Right kidney (tissue), 1 donor: Measurements from ENCODE around the gene ACOXL.

Experiments
- DNase-seq: peaks from one replicate; pipeline ENCODE4 v3.0.0-alpha.2; 2016

Gene ACOXL

GRCh38 chr2:111015283-111015995 is 283.1 kb downstream of the ACOXL start:
- no peak for DNase-seq

- DNase-seq = no peak
These were observed 284.8 kb downstream of the ACOXL start for GRCh38 chr2:111017034-111017622.

DNA sequence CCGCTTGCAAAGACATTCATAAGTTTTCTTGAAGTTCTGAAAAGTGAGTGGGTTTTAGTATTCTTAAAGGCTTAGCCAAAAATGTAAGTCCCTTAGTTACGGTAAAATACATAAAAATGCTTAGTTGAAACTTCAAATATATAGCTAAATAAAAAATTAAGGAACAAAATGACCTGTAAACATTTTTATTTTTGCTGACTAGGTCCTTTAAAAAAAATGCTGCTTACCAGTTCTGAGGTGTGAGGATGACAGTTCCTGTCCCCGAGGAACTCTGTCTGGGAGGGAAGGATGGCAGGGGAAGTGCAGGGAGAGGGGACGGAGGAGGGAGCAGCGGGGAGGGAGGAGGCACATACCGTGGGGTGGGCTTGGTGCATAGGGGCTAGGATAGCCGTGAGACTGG is 285.5 kb downstream of the ACOXL start:
- DNase-seq = no peak

GRCh38 chr2:111019381-111019780 is 287.0 kb downstream of the ACOXL start:
- no peak for DNase-seq

- no peak for DNase-seq
These were observed 290.3 kb downstream of the ACOXL start for GRCh38 chr2:111022633-111023032.

- DNase-seq = no peak
These were observed 292.1 kb downstream of the ACOXL start for GRCh38 chr2:111024496-111024895.

GRCh38 chr2:111025288-111025687 is 292.9 kb downstream of the ACOXL start:
- no peak for DNase-seq

GRCh38 chr2:111028720-111029119 is 296.3 kb downstream of the ACOXL start:
- no peak for DNase-seq

DNA sequence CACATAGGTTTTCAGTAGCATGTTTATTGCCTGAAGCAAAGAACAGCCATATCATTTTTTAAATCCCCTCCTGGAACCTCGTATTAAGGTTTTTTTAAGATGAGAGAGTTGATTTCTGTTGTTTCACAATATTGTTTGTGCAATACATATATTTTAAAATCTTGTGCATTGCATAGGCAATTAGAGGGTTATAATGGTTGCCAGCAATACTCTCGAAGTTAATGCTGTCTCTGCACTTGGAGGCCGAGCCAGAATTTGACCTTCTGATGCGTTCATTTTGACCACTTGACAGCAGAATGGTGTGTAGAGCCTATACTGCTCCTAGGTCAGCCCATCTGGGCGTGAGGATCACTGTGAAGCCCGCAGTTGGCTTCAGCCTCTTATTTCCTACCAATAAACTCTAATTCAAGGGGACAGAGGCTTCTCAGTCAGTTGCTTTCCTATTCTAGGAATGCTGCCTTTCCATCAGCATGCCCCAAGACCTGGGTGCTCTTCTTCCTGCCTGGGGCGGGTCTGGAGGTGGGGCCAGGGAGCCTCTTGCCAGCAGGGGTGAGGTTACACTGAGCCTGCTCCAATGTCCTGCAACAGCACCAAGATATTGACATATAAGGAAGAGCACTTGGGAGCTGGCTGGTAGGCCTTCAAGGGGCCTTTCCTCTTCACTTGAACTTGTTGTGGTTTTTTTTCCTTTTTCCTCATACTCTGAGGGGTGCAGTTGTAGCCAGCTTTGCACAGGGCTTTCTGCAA is 297.0 kb downstream of the ACOXL start:
- no peak for DNase-seq

- no peak for DNase-seq
These were observed 298.0 kb downstream of the ACOXL start for GRCh38 chr2:111030260-111030891.

DNA sequence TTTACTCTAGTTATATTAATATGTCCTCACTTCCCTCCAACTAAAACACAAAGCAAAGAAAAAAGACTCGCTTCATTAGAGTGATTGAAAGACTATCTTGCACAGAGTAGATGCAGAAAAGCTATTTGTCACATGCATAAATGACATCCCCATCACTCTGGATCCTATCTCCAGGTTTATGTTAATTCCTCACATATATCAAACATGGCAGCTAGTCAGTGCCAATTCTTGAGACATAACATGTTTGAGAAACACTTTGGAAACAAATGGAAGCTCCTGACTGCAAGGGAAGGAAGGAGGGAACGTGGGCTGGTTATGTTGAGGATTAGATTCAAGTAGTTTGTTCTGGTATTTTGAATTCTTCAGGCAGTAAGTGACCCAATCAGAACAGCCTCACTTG is 298.6 kb downstream of the ACOXL start:
- no peak for DNase-seq

DNA sequence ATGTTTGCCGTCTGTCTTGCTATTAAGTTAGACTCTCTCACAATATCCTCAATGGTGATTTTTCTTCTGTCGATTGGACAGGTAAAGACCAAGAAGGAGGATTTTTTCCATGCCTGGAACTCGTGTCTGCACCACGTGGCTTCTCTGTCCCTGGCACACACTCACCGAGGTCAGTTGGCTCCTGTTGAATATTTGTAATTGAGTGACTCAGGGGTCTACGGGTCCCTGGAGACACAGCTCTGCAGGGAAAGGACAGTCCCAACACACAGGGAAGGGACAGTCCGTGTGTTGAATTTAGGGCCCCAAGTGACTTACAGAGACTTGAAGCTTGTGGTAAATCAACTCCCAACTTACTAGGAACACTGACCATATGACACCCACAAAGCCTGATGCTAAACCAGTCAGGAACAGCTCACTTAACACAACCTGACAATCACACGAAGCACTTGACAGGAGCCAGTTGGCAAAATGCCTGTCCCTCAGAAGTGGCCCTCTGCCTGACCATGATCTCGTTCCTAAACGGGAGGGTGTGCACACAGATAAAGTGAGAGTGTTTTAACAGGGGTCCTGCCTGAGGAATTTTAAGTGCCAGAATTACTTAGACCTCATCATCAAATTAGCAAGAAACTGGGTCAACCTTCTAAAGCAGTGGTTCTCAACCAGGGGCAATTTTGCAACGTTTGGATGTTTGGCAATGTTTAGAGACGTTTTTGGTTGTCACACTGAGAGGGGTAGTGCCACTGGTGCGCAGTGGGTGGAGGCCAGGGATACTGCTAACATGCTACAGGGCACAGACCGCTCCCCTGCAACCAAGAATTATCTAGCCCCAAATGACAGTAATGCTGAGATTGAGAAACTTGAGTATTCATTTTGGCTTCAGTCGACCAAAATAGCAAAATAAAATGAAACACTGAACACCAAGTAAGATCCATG is 299.4 kb downstream of the ACOXL start:
- no peak for DNase-seq

DNA sequence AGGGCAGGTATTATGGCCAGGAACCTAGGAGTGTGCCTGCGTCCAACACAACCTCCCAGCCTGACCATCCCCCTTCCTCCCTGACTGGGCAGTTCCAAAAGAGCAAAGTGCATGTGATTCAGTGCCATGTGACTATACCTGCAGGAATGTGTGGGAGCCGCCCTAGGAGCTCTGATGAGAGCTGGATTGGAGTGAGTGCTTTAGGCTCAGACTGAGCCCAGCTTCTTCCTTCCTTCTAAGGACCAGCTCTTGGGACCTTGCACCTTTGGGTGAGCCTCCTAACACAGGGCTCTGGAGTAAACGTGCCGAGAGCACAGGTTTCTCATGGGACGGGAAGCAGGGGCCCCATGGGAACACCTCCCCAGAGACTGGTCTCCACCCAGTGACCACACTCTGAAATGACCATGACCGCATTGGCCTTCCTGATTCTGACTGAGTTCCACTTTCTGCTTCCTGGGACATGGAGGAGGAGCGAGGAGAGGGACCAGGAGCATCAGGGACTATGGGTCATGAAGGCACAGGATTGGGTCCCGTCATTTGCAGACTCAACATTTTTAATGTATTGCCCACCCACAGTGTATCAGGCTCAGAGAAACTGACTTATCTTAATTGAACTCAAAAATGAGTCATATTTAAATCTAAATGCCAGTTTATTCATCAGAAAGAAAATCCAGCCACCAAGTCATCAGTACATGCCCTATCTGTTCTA is 300.5 kb downstream of the ACOXL start:
- no peak for DNase-seq

DNA sequence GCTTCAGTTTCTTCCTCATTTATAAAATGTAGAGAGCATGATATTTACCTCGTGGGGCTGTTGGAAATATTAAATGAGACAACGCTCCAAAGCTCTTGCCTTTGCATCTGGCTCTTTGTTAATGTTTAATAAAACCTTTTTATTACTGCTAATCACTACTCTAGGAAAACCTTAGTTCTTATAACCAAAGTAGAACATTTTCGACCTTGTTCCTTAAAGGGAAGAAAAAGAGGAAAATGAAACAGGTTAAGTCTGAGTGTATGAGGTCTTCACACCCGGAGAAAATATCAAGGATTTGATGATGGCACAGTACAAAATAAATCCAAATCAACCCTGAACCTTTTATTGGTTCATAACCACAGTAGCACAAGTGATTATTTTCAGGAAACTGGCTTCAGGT is 301.8 kb downstream of the ACOXL start:
- no peak for DNase-seq

- DNase-seq = no peak
These were observed 302.2 kb downstream of the ACOXL start for GRCh38 chr2:111034606-111035005.

- no peak for DNase-seq
These were observed 303.6 kb downstream of the ACOXL start for GRCh38 chr2:111035830-111036441.

GRCh38 chr2:111037128-111037527 is 304.8 kb downstream of the ACOXL start:
- no peak for DNase-seq

DNA sequence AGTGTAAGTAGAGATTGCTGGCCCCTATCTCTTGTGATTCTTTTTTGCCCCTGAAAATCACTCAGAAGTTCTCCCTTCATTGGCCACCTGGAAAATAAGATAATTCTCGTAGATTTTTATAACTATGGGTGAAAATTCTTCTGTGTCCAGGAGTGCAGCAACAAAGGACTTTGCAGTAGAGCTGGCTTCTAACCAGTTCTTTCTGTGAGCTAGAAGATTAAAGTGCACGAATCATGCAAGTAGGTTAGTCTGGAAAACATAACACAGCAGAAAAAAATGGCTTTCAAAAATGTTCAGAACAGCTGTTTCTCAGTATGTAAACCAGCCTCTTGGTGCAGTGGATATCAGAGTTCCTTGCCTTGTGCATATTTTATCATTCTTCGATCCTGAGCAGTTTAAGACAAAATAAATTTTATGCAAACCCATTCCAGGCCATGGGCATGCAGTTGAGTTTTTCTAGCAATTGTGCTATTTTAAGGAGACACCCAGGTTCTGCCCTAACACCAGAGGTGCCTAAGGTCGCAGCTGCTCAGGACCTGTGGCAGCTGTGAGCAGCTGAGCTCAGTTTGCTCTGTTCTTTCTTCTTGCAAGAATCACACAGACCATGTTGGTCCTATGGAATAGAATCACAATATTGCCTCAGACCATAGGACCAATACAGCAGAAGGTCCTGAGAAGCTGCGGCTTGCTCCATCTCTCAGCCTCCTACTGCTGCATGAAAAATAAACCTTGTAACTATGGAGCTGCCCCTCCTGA is 307.4 kb downstream of the ACOXL start:
- DNase-seq = no peak

GRCh38 chr2:111041398-111042202 is 309.2 kb downstream of the ACOXL start:
- no peak for DNase-seq
